ENCODE results near the gene TEPSIN. TPM values are rescaled to one million over a fixed set of nuclear protein-coding genes. Genes with fewer than 3 reads are reported as not detected.

The TEPSIN gene
- total RNA-seq, 2 donors from 2014 or later = 26.3 to 35.0 TPM

- Mint-ChIP-seq H3K27me3 (no peaks in the 10 kb centered on the region), H3K27ac (no peak overlapping the region), H3K4me1 (no peaks in the 10 kb centered on the region), H3K36me3 (ENCODE audit: low read depth) (peaks cover 24% of the 10 kb centered on the region), H3K4me3 (no peak overlapping the region), H3K9me3 (no peaks in the 10 kb centered on the region)
- no peak for ATAC-seq (replicated peaks)
Measured at GRCh38 chr17:81260171-81260570, 21.3 kb upstream of the TEPSIN start.

GRCh38 chr17:81259058-81259605 lies 20.3 kb upstream of the TEPSIN start:
- Mint-ChIP-seq H3K27me3 (no peaks in the 10 kb centered on the region), H3K36me3 (ENCODE audit: low read depth) (peaks cover 14% of the 10 kb centered on the region), H3K9me3 (no peaks in the 10 kb centered on the region), H3K4me3 (no peak overlapping the region), H3K4me1 (peaks cover under 1% of the 10 kb centered on the region), H3K27ac (no peak overlapping the region)
- ATAC-seq (replicated peaks) = no peak

- no peak for ATAC-seq (replicated peaks)
- no peak overlapping the region for H3K4me3 Mint-ChIP-seq
- no peaks in the 10 kb centered on the region for H3K9me3 Mint-ChIP-seq
- no peak overlapping the region for H3K27ac Mint-ChIP-seq
- peaks cover 16% of the 10 kb centered on the region for H3K36me3 Mint-ChIP-seq (ENCODE audit: low read depth)
- H3K27me3 Mint-ChIP-seq = no peaks in the 10 kb centered on the region
- H3K4me1 Mint-ChIP-seq = peaks cover 8% of the 10 kb centered on the region
Measured at GRCh38 chr17:81258292-81258691, 19.4 kb upstream of the TEPSIN start.

- Mint-ChIP-seq H3K36me3 (ENCODE audit: low read depth) (peaks cover 18% of the 10 kb centered on the region), H3K27ac (no peak overlapping the region), H3K4me1 (peaks cover 12% of the 10 kb centered on the region), H3K9me3 (no peaks in the 10 kb centered on the region), H3K4me3 (no peak overlapping the region), H3K27me3 (no peaks in the 10 kb centered on the region)
- no peak for ATAC-seq (replicated peaks)
Measured at GRCh38 chr17:81257533-81257932, 18.7 kb upstream of the TEPSIN start.

- Mint-ChIP-seq H3K27ac (no peak overlapping the region), H3K9me3 (no peaks in the 10 kb centered on the region), H3K4me3 (no peak overlapping the region), H3K27me3 (no peaks in the 10 kb centered on the region), H3K36me3 (ENCODE audit: low read depth) (peaks cover 21% of the 10 kb centered on the region), H3K4me1 (peaks cover 12% of the 10 kb centered on the region)
- ATAC-seq (replicated peaks) = no peak
Measured at GRCh38 chr17:81256616-81257015, 17.8 kb upstream of the TEPSIN start.

GRCh38 chr17:81254955-81255717 lies 16.3 kb upstream of the TEPSIN start:
- no peak overlapping the region for H3K27ac Mint-ChIP-seq
- H3K36me3 Mint-ChIP-seq (ENCODE audit: low read depth) = peaks cover 31% of the 10 kb centered on the region
- H3K4me1 Mint-ChIP-seq = peaks cover 12% of the 10 kb centered on the region
- no peaks in the 10 kb centered on the region for H3K9me3 Mint-ChIP-seq
- H3K27me3 Mint-ChIP-seq = no peaks in the 10 kb centered on the region
- no peak overlapping the region for H3K4me3 Mint-ChIP-seq
- no peak for ATAC-seq (replicated peaks)

GRCh38 chr17:81253358-81254131 lies 14.7 kb upstream of the TEPSIN start:
- peaks cover 31% of the 10 kb centered on the region for H3K36me3 Mint-ChIP-seq (ENCODE audit: low read depth)
- peaks cover 12% of the 10 kb centered on the region for H3K4me1 Mint-ChIP-seq
- H3K4me3 Mint-ChIP-seq = no peak overlapping the region
- no peaks in the 10 kb centered on the region for H3K27me3 Mint-ChIP-seq
- no peaks in the 10 kb centered on the region for H3K9me3 Mint-ChIP-seq
- ATAC-seq (replicated peaks) = peak; percentile 80
- H3K27ac Mint-ChIP-seq = no peak overlapping the region

GRCh38 chr17:81252987-81253329 lies 14.1 kb upstream of the TEPSIN start:
- peaks cover 12% of the 10 kb centered on the region for H3K4me1 Mint-ChIP-seq
- no peak overlapping the region for H3K4me3 Mint-ChIP-seq
- ATAC-seq (replicated peaks) = no peak
- H3K36me3 Mint-ChIP-seq (ENCODE audit: low read depth) = peaks cover 31% of the 10 kb centered on the region
- no peaks in the 10 kb centered on the region for H3K27me3 Mint-ChIP-seq
- no peaks in the 10 kb centered on the region for H3K9me3 Mint-ChIP-seq
- H3K27ac Mint-ChIP-seq = no peak overlapping the region

- H3K4me3 Mint-ChIP-seq = no peak overlapping the region
- H3K9me3 Mint-ChIP-seq = no peaks in the 10 kb centered on the region
- H3K4me1 Mint-ChIP-seq = peaks cover 12% of the 10 kb centered on the region
- H3K27ac Mint-ChIP-seq = no peak overlapping the region
- ATAC-seq (replicated peaks) = no peak
- H3K27me3 Mint-ChIP-seq = no peaks in the 10 kb centered on the region
- peaks cover 31% of the 10 kb centered on the region for H3K36me3 Mint-ChIP-seq (ENCODE audit: low read depth)
Measured at GRCh38 chr17:81252326-81252986, 13.6 kb upstream of the TEPSIN start.

GRCh38 chr17:81251709-81252301 lies 12.9 kb upstream of the TEPSIN start:
- peaks cover 12% of the 10 kb centered on the region for H3K4me1 Mint-ChIP-seq
- H3K27ac Mint-ChIP-seq = no peak overlapping the region
- H3K9me3 Mint-ChIP-seq = no peaks in the 10 kb centered on the region
- H3K4me3 Mint-ChIP-seq = no peak overlapping the region
- no peaks in the 10 kb centered on the region for H3K27me3 Mint-ChIP-seq
- no peak for ATAC-seq (replicated peaks)
- H3K36me3 Mint-ChIP-seq (ENCODE audit: low read depth) = peaks cover 31% of the 10 kb centered on the region

- Mint-ChIP-seq H3K9me3 (no peaks in the 10 kb centered on the region), H3K4me1 (peaks cover 12% of the 10 kb centered on the region), H3K4me3 (no peak overlapping the region), H3K36me3 (ENCODE audit: low read depth) (peaks cover 31% of the 10 kb centered on the region), H3K27me3 (no peaks in the 10 kb centered on the region), H3K27ac (no peak overlapping the region)
- no peak for ATAC-seq (replicated peaks)
Measured at GRCh38 chr17:81251094-81251708, 12.3 kb upstream of the TEPSIN start.

GRCh38 chr17:81250286-81251093 lies 11.6 kb upstream of the TEPSIN start:
- Mint-ChIP-seq H3K4me1 (peaks cover 12% of the 10 kb centered on the region), H3K4me3 (no peak overlapping the region), H3K9me3 (no peaks in the 10 kb centered on the region), H3K27me3 (no peaks in the 10 kb centered on the region), H3K36me3 (ENCODE audit: low read depth) (peaks cover 31% of the 10 kb centered on the region), H3K27ac (no peak overlapping the region)
- no peak for ATAC-seq (replicated peaks)

GRCh38 chr17:81249223-81250040 lies 10.6 kb upstream of the TEPSIN start:
- Mint-ChIP-seq H3K36me3 (ENCODE audit: low read depth) (peaks cover 40% of the 10 kb centered on the region), H3K27ac (no peak overlapping the region), H3K4me3 (no peak overlapping the region), H3K4me1 (peaks cover 18% of the 10 kb centered on the region), H3K9me3 (no peaks in the 10 kb centered on the region), H3K27me3 (no peaks in the 10 kb centered on the region)
- no peak for ATAC-seq (replicated peaks)

All from activated T-helper 17 cell treated with anti-CD3 and anti-CD28 coated beads, Interleukin-2, amount 50 U/mL, for 72 hours (primary cell).